ENCODE measurements around the gene LRRC23.

LRRC23 gene

DNA sequence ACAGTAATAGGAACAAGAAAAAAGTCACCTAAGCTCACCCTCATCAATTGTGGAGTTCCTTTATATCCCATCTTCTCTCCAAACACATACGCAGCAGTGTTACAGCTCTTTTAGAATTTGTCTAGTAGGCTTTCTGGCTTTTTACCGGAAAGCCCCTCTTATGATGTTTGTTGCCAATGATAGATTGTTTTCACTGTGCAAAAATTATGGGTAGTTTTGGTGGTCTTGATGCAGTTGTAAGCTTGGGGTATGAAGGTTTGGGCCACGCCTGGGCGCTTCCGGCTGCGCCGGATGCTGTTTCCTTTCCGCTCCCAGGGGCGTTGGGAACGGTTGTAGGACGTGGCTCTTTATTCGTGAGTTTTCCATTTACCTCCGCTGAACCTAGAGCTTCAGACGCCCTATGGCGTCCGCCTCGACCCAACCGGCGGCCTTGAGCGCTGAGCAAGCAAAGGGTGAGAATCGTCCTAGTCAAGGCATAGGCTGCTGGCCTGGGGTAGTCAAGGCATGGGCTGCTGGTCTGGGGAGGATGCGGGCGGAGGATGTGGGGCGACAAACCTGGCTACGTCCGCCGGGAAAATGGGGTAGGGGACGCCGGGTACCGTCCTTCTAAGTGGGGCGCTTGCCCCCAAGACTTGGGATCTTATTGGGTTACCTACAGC is 39.2 kb downstream of the LRRC23 start, which contains the start of the genes C12orf57 and RNU7-1:
Gene C12orf57 (plus strand): TSS at position 301 of the 659 bp plus-strand sequence. CDS start 100 bp downstream, at position 401.
Gene RNU7-1 (plus strand): TSS at position 95 of the 659 bp plus-strand sequence.
- DNase-seq (ENCODE audit: low read depth) = peak; percentile 57

DNA sequence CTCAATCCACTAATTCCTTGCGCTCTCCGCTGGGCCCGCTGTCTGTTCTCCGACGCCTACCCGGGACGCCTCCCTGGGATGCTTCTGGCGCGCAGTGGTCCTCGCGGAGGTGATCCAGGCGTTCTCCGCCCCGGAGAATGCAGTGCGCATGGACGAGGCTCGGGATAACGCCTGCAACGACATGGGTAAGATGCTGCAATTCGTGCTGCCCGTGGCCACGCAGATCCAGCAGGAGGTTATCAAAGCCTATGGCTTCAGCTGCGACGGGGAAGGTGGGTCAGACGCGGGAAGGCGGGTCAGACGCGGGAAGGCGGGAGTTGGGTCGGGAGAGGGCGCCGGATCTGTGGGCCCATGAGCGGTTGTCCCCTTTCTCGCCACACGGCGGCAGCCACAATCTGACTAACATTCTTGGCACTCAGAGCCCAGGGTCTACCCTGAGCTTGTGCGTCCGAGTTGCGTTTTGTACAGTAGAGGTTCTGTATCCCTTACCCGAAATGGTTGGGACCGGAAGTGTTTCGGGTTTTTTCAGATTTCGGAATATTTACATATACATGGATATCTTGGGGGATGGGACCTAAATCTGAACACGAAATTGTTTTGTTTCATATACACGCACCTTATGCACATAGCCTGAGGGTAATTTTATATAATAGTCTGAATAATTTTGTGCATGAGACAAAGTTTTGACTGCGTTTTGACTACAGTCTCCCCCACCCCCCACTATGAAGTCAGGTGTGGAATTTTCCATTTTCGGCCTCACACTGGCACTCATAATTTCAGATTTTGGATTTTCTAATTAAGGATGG is 40.0 kb downstream of the LRRC23 start:
- peak; percentile 75 for DNase-seq (ENCODE audit: low read depth)

DNA sequence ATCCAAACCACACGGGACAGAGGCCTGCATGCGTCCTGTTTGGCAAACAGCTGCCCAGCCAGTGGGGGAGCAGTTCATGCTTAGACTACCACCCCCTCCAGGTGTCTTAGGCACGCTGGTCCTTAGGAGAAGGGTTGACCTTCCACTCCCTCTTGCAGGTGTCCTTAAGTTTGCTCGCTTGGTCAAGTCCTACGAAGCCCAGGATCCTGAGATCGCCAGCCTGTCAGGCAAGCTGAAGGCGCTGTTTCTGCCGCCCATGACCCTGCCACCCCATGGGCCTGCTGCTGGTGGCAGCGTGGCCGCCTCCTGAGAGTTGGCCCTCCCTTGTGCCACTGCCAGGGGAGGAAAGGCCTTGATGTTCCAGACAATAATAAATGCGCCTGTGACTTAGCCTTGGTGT is 41.0 kb downstream of the LRRC23 start:
- no peak for DNase-seq (ENCODE audit: low read depth)

DNA sequence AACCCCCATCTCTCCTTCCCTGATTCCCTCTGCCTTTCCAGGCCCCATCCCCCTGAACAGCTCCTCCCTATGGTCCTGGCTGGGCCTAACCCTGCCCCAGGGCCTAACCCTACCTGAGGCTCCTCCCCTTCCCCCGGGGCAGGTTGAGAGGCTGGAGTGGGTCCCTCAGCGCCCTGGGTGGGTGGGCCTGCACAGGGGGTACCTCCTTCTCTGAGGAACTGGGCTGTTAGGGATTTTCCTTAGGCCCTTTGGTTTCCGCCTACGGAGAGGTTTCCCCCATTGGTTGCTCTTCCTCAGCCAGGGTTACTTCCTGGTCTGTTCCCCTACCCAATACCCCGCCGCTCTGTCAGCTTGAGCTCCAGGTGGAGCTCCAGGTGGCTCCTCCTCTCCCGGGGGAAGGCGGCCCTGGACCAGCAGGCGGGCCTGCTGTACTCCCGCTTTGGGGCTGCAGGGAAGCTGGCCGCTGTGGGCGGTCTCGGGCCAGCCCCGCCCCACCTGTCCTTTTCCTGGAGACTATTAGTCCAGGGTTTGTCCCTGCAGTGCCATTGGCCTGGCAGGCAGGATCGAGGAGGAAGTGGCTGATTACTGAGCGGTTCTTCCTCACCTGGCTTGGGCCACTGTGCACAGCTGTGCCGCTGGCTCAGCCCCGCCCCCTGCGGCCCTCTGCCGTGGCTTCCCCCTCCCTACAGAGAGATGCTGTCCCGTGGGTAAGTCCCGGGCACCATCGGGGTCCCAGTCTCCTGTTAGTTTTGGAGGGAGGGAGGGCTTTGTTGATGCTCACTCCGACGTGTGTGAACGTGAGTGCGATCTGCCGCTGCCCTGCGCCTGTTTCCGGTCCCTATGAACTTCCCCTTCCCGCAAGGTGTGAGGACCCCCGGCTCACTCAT is 41.7 kb downstream of the LRRC23 start:
- DNase-seq (ENCODE audit: low read depth) = peak; percentile 51

DNA sequence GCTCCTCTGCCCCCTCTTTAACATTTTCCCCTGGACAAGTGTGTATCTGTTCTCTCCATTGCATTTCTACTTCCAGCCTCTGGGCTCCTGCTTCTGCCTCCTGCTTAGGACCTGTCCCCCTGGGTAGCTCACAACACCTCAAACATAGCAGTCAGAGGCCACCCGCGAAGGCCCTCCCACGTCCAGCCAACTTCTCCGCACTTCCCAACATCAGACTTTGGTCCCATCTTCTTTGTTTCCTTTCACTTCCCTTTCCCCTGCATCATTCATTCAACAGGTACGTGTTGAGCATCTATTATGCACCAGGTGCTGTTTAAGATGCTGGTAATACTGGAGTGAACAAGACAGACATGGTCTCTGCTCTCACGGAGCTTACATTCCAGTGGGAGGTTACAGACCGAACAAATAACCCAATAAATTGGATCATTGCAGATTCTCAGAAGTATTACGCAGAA is 42.3 kb downstream of the LRRC23 start:
- no peak for DNase-seq (ENCODE audit: low read depth)

DNA sequence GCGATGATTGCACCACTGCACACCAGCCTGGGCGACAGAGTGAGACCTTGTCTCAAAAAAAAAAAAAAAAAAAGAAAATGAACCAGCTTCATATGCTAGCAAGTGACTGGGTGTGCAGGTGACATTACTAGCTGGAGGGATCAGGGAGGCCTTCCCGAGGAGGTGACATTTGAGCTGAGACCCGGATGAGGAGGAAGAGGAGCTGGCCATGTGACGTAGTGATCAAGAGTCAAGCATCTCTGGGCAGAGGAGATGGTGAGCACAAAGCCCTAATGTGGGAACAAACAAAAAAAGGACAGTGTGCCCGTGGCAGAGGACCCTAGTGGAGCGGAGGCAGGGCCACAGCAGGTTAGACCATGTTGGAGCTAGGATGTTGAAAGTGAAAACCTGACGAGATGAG is 43.0 kb downstream of the LRRC23 start:
- no peak for DNase-seq (ENCODE audit: low read depth)

DNA sequence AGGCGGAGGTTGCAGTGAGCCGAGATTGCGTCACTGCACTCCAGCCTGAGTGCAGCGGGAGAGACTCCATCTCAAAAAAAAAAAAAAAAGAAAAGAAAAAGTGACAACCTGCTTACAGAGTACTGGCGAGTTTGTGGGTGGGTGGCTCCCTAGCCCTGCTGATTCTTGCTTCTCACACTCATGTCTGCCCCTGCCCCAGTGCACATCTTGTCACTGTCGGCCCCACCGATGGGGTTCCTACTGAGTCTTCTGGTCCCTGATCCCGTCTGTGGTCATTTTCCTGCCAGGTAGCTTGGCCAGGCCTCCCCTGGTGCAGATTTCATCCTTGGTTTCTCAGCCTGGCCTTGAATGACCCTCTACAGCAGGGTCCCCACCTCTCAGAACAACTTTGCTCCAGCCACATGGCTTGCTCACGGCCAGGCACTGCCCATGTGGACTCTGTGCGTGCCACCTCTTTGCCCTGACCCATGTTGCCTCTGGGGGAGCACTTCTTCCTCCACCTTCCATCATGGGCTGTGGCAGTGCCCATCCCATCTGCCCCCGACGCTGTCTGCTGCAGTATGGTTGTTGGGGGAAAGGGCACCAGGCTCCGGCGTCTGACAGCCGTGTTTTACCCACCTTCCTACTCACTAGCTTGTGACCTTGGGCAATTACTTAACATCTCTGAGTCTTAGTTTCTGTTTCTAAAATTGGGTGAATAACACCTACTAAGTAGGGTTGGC is 44.4 kb downstream of the LRRC23 start:
- DNase-seq (ENCODE audit: low read depth) = no peak

DNA sequence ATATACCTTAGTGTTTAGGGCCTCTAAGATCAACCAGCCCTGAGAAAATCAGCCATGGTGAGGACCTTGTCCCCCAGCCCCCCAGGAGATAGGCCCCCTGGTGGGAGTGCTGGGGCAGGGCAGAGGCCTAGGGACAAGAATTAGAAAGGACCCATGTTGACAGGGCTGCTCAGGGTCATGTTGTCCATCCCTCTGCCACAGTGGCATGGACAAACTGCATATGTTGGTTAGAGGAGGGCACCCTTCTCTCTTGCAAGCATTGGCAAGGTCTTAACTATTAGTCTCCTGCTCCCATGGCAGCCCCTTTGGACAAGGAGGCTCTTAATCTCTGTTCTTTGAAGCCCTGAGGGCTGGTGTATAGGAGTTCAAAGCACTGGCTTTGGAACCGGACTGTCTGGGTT is 45.8 kb downstream of the LRRC23 start:
- DNase-seq (ENCODE audit: low read depth) = no peak

DNA sequence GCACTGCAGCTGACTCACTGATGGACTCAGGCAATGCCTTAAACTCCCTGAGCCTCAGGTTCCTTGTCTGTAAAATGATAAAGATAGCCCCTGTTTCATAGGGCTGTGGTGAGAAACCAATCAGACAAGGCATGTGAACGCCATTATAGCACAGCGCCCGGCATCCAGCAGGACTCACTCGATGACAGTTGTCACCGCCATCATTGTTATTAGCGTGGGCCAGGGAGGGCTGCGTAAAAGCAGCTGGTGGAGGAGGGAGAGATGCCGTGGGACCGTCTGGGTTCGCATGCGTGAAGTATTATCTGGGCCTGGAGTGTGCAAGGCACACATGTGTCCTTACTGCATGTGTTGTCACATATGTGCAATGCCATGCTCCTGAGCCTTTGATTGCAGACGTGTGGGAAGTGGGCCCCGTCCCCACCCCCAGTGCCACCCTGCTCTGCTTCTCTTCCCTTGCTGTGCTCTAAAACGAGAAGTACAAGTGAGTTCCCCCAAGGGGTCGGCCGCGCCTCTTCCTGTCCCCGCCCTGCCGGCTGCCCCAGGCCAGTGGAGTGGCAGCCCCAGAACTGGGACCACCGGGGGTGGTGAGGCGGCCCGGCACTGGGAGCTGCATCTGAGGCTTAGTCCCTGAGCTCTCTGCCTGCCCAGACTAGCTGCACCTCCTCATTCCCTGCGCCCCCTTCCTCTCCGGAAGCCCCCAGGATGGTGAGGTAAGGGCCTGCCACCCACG is 46.4 kb downstream of the LRRC23 start, which contains the start of gene PTPN6:
Gene PTPN6 (plus strand): TSS at position 546 of the 730 bp plus-strand sequence. CDS start 157 bp downstream, at position 703.
- DNase-seq (ENCODE audit: low read depth) = no peak

DNA sequence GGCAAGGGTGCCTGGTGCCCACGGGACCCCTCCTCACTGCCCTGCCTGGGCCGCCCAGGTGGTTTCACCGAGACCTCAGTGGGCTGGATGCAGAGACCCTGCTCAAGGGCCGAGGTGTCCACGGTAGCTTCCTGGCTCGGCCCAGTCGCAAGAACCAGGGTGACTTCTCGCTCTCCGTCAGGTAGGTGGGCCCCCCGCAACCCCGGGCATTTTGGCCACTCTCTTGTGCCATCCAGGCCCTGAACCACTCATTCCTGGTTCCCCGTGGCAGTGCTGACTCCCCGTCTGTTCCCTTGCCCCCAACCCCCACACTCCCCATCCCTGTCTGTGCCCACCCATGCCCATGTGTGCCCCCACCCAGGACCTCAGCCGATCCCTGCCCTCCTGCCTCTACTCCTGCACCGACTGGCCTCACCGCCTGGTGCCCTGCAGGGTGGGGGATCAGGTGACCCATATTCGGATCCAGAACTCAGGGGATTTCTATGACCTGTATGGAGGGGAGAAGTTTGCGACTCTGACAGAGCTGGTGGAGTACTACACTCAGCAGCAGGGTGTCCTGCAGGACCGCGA is 47.0 kb downstream of the LRRC23 start:
- no peak for DNase-seq (ENCODE audit: low read depth)

DNA sequence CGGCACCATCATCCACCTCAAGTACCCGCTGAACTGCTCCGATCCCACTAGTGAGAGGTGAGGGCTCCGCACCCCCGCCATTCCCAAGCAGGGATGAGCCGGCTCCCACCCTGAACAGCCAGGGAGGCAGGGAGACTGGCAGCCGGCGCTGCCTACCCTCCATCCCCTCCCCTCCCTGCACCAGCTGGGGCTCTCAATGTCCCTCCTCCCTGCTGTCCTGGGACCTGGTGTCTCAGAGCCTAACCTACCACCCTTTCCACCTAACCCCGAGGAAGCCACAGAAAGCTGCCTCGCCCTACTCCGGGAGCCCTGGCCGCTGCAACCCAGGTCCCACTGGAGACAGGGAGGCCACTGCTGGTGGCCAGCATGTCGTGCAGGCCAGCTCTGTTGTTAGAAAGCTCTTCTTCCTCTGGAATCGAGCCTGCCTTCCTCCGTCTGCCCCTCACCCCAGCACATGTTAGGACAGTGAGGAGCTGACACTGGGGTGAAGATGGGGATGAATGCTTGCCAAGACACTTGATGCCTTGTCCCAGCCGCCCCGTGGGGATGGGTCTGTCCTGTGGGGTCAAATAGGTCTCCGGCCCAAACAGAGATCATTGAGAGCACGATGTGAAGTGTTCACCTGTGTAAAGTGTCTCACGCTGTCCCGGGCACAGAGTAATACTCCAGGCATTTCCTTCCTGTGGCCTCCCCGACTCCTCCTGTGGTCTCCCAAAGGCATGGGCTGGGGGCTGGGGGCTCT is 47.7 kb downstream of the LRRC23 start:
- no peak for DNase-seq (ENCODE audit: low read depth)

DNA sequence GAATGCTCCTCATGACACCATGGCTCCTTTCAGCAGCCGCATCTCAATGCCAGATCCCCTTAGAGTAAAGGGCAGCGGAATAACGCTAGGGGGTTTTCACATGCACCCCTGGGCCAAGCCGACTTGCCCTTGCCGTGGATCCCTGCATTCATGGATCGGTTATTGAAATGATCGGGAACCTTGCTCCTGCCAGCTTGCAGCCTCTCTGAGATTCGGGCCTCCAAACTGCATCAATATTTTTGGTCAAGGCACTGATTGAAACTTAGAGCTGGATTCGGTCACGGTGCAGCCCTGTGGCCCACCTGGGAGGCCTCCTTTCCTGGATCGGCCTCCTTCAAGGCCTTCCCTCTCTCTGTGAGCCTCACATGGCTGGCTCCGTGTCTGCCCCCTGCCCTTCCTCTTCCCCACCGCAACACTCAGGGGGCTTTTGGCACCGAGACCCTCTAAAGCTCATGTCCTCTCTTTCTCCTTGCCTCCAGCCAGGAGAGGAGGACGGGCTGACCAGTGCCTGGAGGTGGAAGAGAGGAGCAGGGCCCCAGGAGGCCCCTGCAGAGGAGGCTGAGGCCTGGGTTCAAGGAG is 48.3 kb downstream of the LRRC23 start:
- no peak for DNase-seq (ENCODE audit: low read depth)

DNA sequence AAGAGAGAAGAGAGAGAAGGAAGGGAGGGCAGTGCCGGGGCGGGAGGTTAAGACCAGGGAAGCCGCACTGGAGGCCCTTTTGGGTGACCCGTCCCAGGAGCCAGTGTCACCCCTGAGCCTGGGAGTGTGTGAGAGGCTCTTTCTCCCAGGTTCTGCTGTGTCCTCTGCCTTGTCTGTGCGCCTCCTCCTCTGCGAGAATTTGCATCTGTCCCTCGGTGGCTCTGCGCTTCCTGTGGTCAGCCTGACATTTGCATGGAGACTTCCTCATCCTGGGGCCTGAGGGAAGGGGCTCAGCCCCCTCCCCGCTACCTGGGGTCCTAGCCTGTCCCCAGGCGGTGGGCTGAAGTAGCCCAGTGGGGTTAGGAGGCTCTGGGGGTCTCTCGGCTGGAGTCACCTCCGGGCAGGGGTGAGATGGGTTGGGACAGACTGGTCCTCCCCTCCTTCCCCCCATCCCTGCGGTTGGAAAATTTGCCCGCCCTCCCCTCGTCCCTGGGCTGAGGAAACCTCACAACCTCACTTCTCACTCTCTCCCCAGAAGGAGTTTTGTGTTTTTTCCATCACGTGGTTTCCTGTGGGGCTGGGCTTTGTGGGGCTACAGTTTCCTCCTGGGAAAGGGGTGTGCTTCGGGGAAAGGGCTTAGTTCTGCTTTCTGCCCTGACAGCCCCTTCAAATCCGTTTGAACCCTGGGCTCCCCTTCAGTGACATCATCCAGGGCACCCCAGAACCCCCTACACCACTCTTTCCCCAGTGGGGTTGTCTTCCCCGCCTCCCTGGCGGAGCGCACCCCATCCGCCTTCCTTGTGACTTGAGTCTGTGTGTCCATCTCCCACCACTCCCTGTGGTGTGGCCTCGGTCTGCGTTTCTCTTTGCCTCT is 49.1 kb downstream of the LRRC23 start:
- peak; percentile 68 for DNase-seq (ENCODE audit: low read depth)

DNA sequence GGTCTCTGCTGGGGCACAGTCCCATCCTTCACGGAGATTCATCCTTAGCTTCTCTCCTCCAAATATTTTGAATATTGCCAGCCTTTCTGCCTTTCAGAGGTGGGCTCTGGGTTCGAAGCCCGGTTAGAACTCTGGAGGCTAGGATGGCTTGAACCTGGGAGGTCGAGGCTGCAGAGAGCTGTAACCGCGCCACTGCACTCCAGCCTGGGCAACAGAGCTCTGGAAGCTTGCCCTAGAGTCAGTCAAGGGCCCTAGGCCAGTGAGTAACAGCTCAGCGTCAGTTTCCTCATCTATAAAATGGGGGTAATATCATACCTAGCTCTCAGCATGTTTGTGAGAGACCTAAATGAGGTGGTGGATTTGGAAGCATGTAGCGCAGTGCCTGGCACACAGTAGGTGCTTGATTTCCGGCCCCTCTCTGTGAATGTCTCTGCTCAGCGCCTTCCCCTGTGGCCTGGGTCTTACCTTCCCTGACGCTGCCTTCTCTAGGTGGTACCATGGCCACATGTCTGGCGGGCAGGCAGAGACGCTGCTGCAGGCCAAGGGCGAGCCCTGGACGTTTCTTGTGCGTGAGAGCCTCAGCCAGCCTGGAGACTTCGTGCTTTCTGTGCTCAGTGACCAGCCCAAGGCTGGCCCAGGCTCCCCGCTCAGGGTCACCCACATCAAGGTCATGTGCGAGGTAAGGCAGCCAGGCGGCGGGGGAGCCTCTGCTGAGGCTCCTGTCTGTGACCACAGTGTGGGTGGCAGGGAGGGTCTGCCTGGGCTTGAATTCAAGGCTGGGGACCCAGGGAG is 49.9 kb downstream of the LRRC23 start:
- DNase-seq (ENCODE audit: low read depth) = no peak

DNA sequence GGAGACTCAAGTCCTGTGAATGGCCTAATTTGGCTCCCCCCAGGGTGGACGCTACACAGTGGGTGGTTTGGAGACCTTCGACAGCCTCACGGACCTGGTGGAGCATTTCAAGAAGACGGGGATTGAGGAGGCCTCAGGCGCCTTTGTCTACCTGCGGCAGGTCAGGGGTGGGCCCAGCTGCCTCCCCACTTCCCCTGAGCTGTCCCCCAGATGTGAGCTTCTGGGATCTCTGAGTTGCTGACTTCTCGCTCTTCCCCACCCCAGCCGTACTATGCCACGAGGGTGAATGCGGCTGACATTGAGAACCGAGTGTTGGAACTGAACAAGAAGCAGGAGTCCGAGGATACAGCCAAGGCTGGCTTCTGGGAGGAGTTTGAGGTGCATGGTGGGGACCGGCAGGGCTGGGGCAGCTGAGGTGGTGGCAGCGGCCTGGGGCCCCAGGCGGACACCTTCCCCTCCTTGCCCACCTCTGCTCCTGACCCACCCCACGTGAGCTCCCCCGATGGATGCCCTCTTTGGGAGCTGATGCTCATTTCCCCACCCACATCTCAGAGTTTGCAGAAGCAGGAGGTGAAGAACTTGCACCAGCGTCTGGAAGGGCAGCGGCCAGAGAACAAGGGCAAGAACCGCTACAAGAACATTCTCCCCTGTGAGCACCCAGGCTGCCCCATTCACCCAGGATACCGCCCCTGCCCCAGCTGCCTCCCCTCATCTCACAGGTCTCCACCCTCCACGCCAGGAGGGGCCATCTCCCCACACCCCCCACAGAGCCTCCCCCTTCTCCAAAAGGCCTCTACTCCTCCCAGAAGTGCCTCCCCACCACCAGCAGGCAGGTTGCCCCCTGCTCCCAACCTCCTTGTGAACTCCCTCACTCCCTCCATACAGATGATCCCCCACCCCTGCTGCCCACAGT is 50.7 kb downstream of the LRRC23 start:
- no peak for DNase-seq (ENCODE audit: low read depth)

DNA sequence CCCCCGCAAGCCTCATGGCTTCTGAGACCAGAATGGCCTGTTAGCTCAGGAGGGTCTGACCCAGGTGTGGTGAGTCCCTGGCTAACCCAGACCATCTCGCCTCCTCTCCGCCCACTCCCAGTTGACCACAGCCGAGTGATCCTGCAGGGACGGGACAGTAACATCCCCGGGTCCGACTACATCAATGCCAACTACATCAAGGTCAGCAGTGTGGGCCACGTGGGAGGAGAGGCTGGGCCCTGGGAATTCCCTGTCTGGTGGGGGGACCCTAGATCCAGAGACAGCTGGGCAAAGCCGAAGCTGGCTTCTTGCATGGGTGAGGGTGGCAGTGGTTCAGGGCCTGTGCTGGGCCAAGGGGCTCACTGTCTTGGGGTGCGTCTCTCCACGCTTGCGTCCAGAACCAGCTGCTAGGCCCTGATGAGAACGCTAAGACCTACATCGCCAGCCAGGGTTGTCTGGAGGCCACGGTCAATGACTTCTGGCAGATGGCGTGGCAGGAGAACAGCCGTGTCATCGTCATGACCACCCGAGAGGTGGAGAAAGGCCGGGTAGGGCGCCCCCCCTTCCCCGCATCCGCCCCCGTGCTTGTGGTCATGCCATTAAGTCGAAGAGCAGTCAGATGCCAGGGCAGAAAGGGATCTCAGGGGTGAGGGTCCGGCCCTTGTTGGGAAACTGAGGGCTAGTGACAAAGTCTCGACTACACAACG is 51.6 kb downstream of the LRRC23 start:
- DNase-seq (ENCODE audit: low read depth) = no peak

Measured in activated T-helper 1 cell treated with Interleukin-2 at 50 U/mL for 16 hours (primary cell).